GM18861 (cell line): ENCODE results near the gene NCDN.
"Not testable (repeated sequence)": the region's sequence is repeated elsewhere in the genome, so short reads cannot be mapped to it uniquely, and the experiment has no call there.

Experiments
- ATAC-seq: cut with Tn5 transposase; IDR thresholded peaks from one replicate; pipeline ENCODE4 v1.9.1; 2021; ENCODE audit not compliant: unreplicated experiment

NCDN gene

GRCh38 chr1:35568975-35569395 is 11.4 kb downstream of the NCDN start:
- ATAC-seq, result no peak

- no peak for ATAC-seq
Observed at GRCh38 chr1:35569936-35570335, 12.3 kb downstream of the NCDN start.

- ATAC-seq, result no peak
Observed at GRCh38 chr1:35570589-35571137, 13.1 kb downstream of the NCDN start.

- ATAC-seq, result no peak
Observed at GRCh38 chr1:35571263-35571662, 13.7 kb downstream of the NCDN start.

- ATAC-seq, result no peak
Observed at GRCh38 chr1:35572296-35572695, 14.7 kb downstream of the NCDN start.

- no peak for ATAC-seq
Observed at GRCh38 chr1:35573198-35574124, 15.9 kb downstream of the NCDN start, which contains the start of gene TFAP2E. TSS of gene TFAP2E (plus strand) at chr1:35573314. CDS start at chr1:35573578, 264 bp downstream.

GRCh38 chr1:35574125-35574654 is 16.6 kb downstream of the NCDN start:
- ATAC-seq, result no peak

- no peak for ATAC-seq
Observed at GRCh38 chr1:35574655-35575415, 17.2 kb downstream of the NCDN start.

- no peak for ATAC-seq
Observed at GRCh38 chr1:35575416-35575958, 17.9 kb downstream of the NCDN start.

- no peak for ATAC-seq
Observed at GRCh38 chr1:35576061-35576765, 18.6 kb downstream of the NCDN start.

- not testable (repeated sequence) for ATAC-seq
Observed at GRCh38 chr1:35576766-35577070, 19.1 kb downstream of the NCDN start.

- ATAC-seq, result peak; percentile 59
Observed at GRCh38 chr1:35577071-35577998, 19.7 kb downstream of the NCDN start.

GRCh38 chr1:35580949-35581388 is 23.4 kb downstream of the NCDN start:
- ATAC-seq, result no peak

- not testable (repeated sequence) for ATAC-seq
Observed at GRCh38 chr1:35581621-35582020, 24.0 kb downstream of the NCDN start.

- ATAC-seq, result no peak
Observed at GRCh38 chr1:35585281-35585680, 27.7 kb downstream of the NCDN start.

- ATAC-seq, result not testable (repeated sequence)
Observed at GRCh38 chr1:35585805-35586204, 28.2 kb downstream of the NCDN start.

GRCh38 chr1:35586808-35587207 is 29.2 kb downstream of the NCDN start:
- ATAC-seq, result no peak

GRCh38 chr1:35587736-35588135 is 30.1 kb downstream of the NCDN start:
- ATAC-seq, result no peak

GRCh38 chr1:35588197-35588910 is 30.8 kb downstream of the NCDN start:
- no peak for ATAC-seq
